Stomach (tissue), 4 donors: ENCODE measurements around the gene IL17A.
"Not testable (repeated sequence)": the region's sequence is repeated elsewhere in the genome, so short reads cannot be mapped to it uniquely, and the experiment has no call there.

Source experiments
- CTCF ChIP-seq, 7 experiments: fragments of 450-650 bp in 4 of 7; fragments of 200-600 bp in 3 of 7; sonication (generic) in 3 of 7; IDR thresholded peaks; one replicate each; pipeline ENCODE4 v1.5.1; 2016 to 2019; ENCODE audit warnings: antibody characterized with exemption in 7 of 7, control low read depth in 2 of 7, mild to moderate bottlenecking in 1 of 7
- EP300 ChIP-seq: sonication (generic); formaldehyde crosslinking; IDR thresholded peaks from one replicate; pipeline ENCODE4 v1.6.1; 2017; ENCODE audit warnings: antibody characterized with exemption
- POLR2A ChIP-seq, 4 donors: fragments of 450-650 bp; IDR thresholded peaks; one replicate each; pipeline ENCODE4 v1.6.1; 2016; ENCODE audit warnings: antibody characterized with exemption in 4 of 4, control low read depth in 2 of 4, mild to moderate bottlenecking in 1 of 4, moderate library complexity in 1 of 4
- POLR2AphosphoS5 ChIP-seq, 3 donors: sonication (generic); formaldehyde crosslinking; IDR thresholded peaks; one replicate each; pipeline ENCODE4 v1.6.1; 2016; ENCODE audit warnings: antibody characterized with exemption in 3 of 3

GRCh38 chr6:52200088-52200487 lies 13.9 kb downstream of the IL17A start:
- not testable (repeated sequence) for TF ChIP-seq CTCF (IDR thresholded peaks at IDR 0.05); POLR2AphosphoS5 (IDR thresholded peaks at IDR 0.05); EP300; POLR2A (IDR thresholded peaks at IDR 0.05)
